ENCODE measurements around the gene BCAP31. TPM values are rescaled to one million over a fixed set of nuclear protein-coding genes. Genes with fewer than 3 reads are reported as not detected.
A peak's percentile ranks its signal among the peaks of the same experiment; 100 is the strongest.
"Not testable (repeated sequence)": the region's sequence is repeated elsewhere in the genome, so short reads cannot be mapped to it uniquely, and the experiment has no call there.

BCAP31 gene
- total and polyA plus RNA-seq, 11 donors: 59.9 to 162 (median 102) TPM

GRCh38 chrX:153697924-153698865 is 26.0 kb downstream of the BCAP31 start:
- no peak for TF ChIP-seq POLR2A (IDR thresholded peaks at IDR 0.05)
- no peak for TF ChIP-seq CTCF (IDR thresholded peaks at IDR 0.05)
- peak in 1 of 5 donors; percentile 39 for DNase-seq
- peak in 1 of 4 donors; percentile 12 for ATAC-seq
- intact Hi-C loops (cut with DNase I): no loop called here
- Histone ChIP-seq H3K4me3 (no peak overlapping the region), H3K4me1 (peaks cover 0 to 21% (median 0%) of the 10 kb centered on the region in 12 donors), H3K9me3 (no peaks in the 10 kb centered on the region), H3K27ac (peak overlapping the region in 7 of 12 donors; percentile 64 to 83 (median 79)), H3K27me3 (no peaks in the 10 kb centered on the region), H3K36me3 (peaks cover 0 to 19% (median 3%) of the 10 kb centered on the region in 9 donors)
- 71 to 78% (median 74%) methylated on average over 14 of the region's 16 CpGs for WGBS, 4 donors

- ATAC-seq; intact Hi-C loops (cut with DNase I); H3K9me3 ChIP-seq; DNase-seq; H3K4me3 ChIP-seq; H3K27me3 ChIP-seq: not testable (repeated sequence)
- Histone ChIP-seq H3K36me3 (peaks cover 0 to 19% (median 2%) of the 10 kb centered on the region in 9 donors), H3K4me1 (peaks cover 0 to 14% (median 0%) of the 10 kb centered on the region in 12 donors), H3K27ac (peak overlapping the region in 2 of 12 donors; percentile 79 to 82)
- 79 to 85% (median 81%) methylated on average over 16 of the region's 16 CpGs for WGBS, 4 donors
Observed at GRCh38 chrX:153696986-153697722, 27.0 kb downstream of the BCAP31 start.

- DNase-seq; ATAC-seq; H3K9me3 ChIP-seq; H3K27me3 ChIP-seq; intact Hi-C loops (cut with DNase I); H3K4me3 ChIP-seq: not testable (repeated sequence)
- peaks cover 0 to 16% (median 0%) of the 10 kb centered on the region in 12 donors for H3K4me1 ChIP-seq
- H3K36me3 ChIP-seq: peaks cover 0 to 16% (median 0%) of the 10 kb centered on the region in 9 donors
- H3K27ac ChIP-seq: peak overlapping the region in 1 of 12 donors; percentile 82
- WGBS, 4 donors: 67 to 79% (median 71%) methylated on average over 10 of the region's 10 CpGs
Observed at GRCh38 chrX:153696538-153696937, 27.6 kb downstream of the BCAP31 start.

- Histone ChIP-seq H3K4me1 (peaks cover 0 to 18% (median 0%) of the 10 kb centered on the region in 12 donors), H3K27ac (no peak overlapping the region), H3K9me3 (no peaks in the 10 kb centered on the region), H3K36me3 (peaks cover 0 to 12% (median 0%) of the 10 kb centered on the region in 9 donors), H3K4me3 (no peak overlapping the region), H3K27me3 (no peaks in the 10 kb centered on the region)
- 66 to 89% (median 82%) methylated on average over 13 to 15 of the region's 15 CpGs for WGBS, 4 donors
- DNase-seq (no peak), ATAC-seq (no peak)
- TF ChIP-seq POLR2A (IDR thresholded peaks at IDR 0.05): no peak
- TF ChIP-seq CTCF (IDR thresholded peaks at IDR 0.05): no peak
- intact Hi-C loops (cut with DNase I): no loop called here
Observed at GRCh38 chrX:153696100-153696499, 28.1 kb downstream of the BCAP31 start.

Measured in heart left ventricle (tissue), 16 donors.